ENCODE data around the gene RNGTT.
"Not testable (repeated sequence)": the region's sequence is repeated elsewhere in the genome, so short reads cannot be mapped to it uniquely, and the experiment has no call there.

The RNGTT gene

DNA sequence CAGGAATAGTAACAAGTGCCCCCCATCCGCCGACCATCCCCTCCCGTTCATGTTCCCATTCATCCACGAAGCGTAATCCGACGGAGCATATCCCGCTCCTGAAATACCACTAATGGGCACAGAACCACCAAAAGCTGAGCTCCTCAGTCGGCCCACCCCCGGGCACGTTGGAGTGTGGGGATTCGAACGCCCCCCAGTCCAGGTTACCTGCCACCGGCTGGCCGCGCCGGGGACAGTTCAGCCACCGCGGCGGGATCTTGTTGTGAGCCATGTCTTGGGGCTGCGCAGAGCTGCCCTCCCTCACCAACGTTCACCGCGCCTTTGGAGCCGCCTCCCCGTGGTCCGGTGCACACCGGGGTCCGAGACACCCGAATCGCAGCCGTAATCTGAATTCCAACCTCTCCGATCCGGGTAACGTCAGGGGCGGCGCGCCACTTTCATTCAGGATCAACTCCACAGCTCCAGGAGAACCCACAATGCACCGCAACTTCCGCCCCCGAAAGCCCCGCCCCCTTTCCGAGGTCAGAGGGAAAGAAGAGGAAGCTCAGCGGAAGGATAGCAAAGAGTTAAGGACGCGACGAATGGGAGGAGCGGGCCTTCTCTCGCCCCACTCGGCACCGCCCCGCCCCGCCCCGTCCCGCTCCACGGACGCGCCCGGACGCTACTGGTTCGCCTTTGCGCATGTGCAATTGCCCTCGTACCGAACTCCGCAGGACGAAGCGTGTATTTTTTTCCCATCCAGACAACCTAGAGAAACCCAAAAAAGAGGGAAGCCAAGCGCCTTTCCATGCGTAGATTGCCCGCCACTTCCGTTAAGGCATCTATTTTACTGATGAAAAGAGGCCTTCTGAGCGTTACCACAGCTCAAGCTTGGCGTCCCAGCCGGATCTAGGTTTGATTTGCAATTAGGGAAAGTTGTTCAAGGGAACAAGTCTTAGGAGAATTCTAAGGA, at the start of gene RNGTT:
RNGTT (minus strand) TSS at position 480 of the 952 bp plus-strand sequence; CDS start at position 271, 209 bp downstream.
- peak; percentile 92 for DNase-seq (ENCODE audit: low read depth)
- H3K4me3 ChIP-seq (ENCODE audit: low read depth, low read length), result peak within 1 kb of the TSS; percentile 71

- no peak overlapping the region for H3K4me3 ChIP-seq (ENCODE audit: low read depth, low read length)
- DNase-seq (ENCODE audit: low read depth), result no peak
These were observed 48.0 kb upstream of the RNGTT start for GRCh38 chr6:89011436-89011835.

- no peak overlapping the region for H3K4me3 ChIP-seq (ENCODE audit: low read depth, low read length)
- no peak for DNase-seq (ENCODE audit: low read depth)
These were observed 47.4 kb upstream of the RNGTT start for GRCh38 chr6:89010825-89011224.

DNA sequence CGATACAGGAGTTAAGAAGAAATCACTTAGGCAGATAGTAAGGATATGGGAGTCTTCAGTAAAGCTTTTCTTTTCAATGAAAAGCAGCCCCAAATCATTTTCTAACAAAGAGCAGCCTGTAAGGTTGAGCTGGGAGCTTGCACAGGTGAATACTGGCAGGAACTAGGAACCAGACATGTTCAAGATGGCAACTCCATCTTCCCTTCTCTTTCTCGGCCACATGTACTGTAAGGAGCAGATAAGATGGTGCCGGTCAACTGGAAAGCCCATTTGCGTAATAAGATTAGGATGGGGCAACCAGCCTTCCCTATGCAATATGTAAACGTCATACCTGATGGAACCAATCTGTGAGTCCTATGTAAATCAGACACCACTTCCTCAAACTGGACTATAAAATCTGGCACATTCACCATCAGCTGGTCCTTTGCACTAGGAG, 46.2 kb upstream of the RNGTT start:
- DNase-seq (ENCODE audit: low read depth), result no peak
- no peak overlapping the region for H3K4me3 ChIP-seq (ENCODE audit: low read depth, low read length)

- no peak for DNase-seq (ENCODE audit: low read depth)
- no peak overlapping the region for H3K4me3 ChIP-seq (ENCODE audit: low read depth, low read length)
These were observed 45.5 kb upstream of the RNGTT start for GRCh38 chr6:89008815-89009374.

DNA sequence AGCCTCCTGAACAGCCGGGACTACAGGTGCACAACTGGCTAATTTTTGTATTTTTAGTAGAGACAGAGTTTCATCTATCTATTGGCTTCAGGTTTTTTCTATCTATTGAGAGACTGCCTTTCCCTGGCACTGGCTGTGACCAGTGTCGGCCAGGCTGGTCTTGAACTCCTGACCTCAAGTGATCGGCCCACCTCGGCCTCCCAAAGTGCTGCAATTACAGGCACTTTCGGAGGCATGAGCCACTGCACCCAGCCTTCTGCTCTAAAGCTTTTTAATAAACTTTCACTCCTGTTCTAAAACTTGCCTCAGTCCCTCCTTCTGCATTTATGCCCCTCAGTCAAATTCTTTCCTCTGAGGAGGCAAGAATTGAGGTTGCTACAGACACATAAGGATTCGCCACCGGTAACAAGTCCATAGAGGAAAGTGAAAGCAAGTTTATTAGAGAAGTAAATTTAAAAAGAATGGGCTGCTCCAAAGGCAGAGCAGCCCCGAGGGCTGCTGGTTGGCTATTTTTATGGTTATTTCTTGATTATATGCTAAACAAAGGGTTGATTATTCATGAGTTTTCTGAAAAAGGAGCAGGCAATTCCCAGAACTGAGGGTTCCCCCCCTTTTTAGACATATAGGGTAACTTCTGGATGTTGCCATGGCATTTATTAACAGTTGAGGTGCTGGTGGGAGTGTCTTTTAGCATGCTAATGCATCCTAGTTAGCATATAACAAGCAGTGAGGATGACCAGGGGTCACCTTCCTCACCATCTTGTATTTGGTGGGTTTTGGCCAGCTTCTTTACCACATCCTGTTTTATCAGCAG, 44.8 kb upstream of the RNGTT start:
- DNase-seq (ENCODE audit: low read depth), result no peak

DNA sequence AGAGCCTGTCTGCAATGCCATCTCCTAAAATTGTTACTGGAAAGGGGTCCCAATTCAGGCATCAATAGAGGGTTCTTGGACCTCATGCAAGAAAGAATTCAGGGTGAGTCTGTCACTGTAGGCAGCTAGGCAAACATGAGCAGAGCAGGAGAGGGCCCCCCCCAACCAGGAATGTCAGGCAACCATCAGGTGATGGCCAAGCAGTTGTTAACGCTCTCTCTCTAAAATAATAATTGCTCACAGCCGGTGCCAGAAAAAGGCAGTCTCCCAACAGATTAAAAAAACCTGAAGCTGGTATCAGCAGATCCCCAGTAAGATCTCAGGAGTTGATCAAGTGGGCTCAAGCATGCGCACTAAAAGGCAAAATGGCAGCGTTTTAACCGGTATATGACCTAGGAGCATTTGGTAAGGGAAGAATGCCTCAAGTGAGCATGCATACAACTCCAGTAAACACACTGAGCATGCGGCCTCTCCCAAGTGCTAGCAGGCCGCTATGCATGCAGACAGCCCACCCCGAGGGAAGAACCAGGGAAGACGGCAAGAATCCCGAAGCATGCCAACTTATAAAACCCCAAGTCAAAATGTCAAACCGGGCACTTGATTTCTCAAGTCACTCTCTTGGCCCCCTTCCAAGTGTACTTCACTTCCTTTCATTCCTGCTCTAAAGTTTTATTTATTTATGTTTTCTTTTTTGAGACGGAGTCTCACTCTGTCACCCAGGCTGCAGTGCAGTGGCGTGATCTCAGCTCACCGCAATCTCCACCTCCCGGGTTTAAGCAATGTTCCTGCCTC, 44.0 kb upstream of the RNGTT start:
- H3K4me3 ChIP-seq (ENCODE audit: low read depth, low read length), result no peak overlapping the region
- no peak for DNase-seq (ENCODE audit: low read depth)

More for the DNA sequence above, 44.8 kb upstream of the RNGTT start:
- H3K4me3 ChIP-seq (ENCODE audit: low read depth, low read length), result no peak overlapping the region

DNA sequence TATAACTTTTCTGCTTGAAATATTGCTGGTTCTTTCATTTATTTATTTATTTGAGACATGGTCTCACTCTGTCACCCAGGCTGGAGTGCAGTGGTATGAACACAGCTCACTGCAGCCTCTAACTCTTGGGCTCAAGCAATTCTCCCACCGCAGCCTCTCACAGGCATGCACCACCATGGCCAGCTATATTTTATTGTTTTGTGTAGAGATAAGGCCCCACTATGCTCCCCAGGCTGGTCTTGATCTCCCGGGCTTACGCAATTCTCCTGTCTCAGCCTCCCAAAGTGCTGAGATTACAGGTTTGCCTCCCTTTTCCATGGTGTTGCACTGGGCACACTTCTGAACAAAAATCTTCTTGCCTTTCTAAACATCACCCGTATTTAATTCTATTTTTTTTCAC, 39.1 kb upstream of the RNGTT start:
- no peak overlapping the region for H3K4me3 ChIP-seq (ENCODE audit: low read depth, low read length)
- no peak for DNase-seq (ENCODE audit: low read depth)

GRCh38 chr6:88997327-88997726, 33.9 kb upstream of the RNGTT start:
- no peak for DNase-seq (ENCODE audit: low read depth)

GRCh38 chr6:88992741-88993552, 29.5 kb upstream of the RNGTT start:
- no peak for DNase-seq (ENCODE audit: low read depth)
- H3K4me3 ChIP-seq (ENCODE audit: low read depth, low read length), result no peak overlapping the region

More at GRCh38 chr6:88997327-88997726, 33.9 kb upstream of the RNGTT start:
- H3K4me3 ChIP-seq (ENCODE audit: low read depth, low read length), result no peak overlapping the region

- no peak overlapping the region for H3K4me3 ChIP-seq (ENCODE audit: low read depth, low read length)
- no peak for DNase-seq (ENCODE audit: low read depth)
These were observed 25.8 kb upstream of the RNGTT start for GRCh38 chr6:88989215-88989614.

DNA sequence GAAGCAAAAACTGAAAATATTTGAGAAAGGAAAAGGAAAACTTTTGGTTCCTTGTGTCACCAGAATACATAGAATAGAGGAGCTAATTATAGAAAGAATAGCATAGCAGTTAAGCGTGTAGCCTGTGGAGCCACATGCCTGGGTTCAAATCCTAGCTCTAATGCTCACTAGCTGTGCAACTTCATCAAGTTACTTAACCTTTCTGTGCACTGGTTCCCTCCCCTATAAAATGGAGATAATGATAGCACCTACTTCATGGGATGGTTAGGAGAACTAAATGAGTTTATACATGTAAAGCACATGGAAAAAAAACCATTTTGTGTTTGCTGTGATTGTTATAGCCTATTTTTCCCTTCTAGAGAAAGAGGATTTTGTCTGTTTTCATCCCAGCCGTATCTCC, 24.5 kb upstream of the RNGTT start:
- H3K4me3 ChIP-seq (ENCODE audit: low read depth, low read length), result no peak overlapping the region
- DNase-seq (ENCODE audit: low read depth), result no peak

GRCh38 chr6:88985901-88986300, 22.5 kb upstream of the RNGTT start:
- no peak for DNase-seq (ENCODE audit: low read depth)
- no peak overlapping the region for H3K4me3 ChIP-seq (ENCODE audit: low read depth, low read length)

- no peak overlapping the region for H3K4me3 ChIP-seq (ENCODE audit: low read depth, low read length)
- DNase-seq (ENCODE audit: low read depth), result no peak
These were observed 21.2 kb upstream of the RNGTT start for GRCh38 chr6:88984606-88985005.

GRCh38 chr6:88984152-88984551, 20.7 kb upstream of the RNGTT start:
- no peak for DNase-seq (ENCODE audit: low read depth)
- no peak overlapping the region for H3K4me3 ChIP-seq (ENCODE audit: low read depth, low read length)

- no peak for DNase-seq (ENCODE audit: low read depth)
These were observed 20.1 kb upstream of the RNGTT start for GRCh38 chr6:88983532-88983931.

GRCh38 chr6:88983129-88983528, 19.7 kb upstream of the RNGTT start:
- DNase-seq (ENCODE audit: low read depth); H3K4me3 ChIP-seq (ENCODE audit: low read depth, low read length): not testable (repeated sequence)

More at GRCh38 chr6:88983532-88983931, 20.1 kb upstream of the RNGTT start:
- no peak overlapping the region for H3K4me3 ChIP-seq (ENCODE audit: low read depth, low read length)

DNA sequence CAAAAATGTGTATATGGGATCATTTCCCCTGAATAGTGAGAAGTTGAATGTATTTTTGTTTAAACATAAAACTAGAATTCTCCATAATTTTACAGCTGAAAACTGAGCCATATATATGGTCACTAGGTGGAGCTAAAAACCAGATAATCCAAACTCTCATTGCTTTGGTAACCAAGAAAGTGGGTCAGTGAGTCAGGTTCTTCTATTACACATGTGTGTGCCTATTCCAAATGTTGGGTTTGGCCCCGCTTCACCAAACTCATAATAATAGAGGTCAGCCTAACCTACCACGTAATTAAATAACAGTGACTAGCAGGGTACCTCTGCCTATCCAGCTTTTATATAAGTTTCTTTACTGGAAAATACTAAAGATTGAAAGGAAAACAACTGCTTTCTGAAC, 19.3 kb upstream of the RNGTT start:
- peak; percentile 66 for DNase-seq (ENCODE audit: low read depth)

More for the DNA sequence above, 19.3 kb upstream of the RNGTT start:
- no peak overlapping the region for H3K4me3 ChIP-seq (ENCODE audit: low read depth, low read length)

All from skeletal muscle cell (primary cell).